ENCODE data around the gene RFWD3.
A peak's percentile ranks its signal among the peaks of the same experiment; 100 is the strongest.

RFWD3 gene

DNA sequence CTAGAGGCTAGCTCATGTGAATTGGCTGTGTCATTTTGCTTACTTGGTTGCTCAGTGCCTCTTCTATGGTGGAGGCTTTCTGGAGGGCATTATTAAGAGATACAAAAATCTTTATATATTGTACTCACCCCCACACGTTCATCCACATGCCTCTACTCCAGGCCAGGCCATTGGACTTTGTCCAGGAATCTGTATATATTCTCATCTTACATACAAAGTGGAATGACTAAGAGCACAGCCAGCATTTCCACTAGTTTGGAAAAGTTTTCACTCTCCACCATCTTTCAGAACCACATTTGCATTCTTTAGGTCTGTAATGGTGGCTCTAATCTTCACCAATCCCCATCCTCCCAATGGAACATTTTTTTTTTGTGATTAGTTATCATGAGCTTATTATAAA lies 55.0 kb downstream of the RFWD3 start:
- Histone ChIP-seq H3K36me3 (ENCODE audit: control insufficient read depth, insufficient read depth, low read length) (no peaks in the 10 kb centered on the region), H3K4me3 (replicated peaks; ENCODE audit: low read depth, low read length) (no peak overlapping the region), H3K27me3 (replicated peaks; ENCODE audit: control insufficient read depth, insufficient read depth, low read length) (no peaks in the 10 kb centered on the region)
- TF ChIP-seq, protein P1, sequence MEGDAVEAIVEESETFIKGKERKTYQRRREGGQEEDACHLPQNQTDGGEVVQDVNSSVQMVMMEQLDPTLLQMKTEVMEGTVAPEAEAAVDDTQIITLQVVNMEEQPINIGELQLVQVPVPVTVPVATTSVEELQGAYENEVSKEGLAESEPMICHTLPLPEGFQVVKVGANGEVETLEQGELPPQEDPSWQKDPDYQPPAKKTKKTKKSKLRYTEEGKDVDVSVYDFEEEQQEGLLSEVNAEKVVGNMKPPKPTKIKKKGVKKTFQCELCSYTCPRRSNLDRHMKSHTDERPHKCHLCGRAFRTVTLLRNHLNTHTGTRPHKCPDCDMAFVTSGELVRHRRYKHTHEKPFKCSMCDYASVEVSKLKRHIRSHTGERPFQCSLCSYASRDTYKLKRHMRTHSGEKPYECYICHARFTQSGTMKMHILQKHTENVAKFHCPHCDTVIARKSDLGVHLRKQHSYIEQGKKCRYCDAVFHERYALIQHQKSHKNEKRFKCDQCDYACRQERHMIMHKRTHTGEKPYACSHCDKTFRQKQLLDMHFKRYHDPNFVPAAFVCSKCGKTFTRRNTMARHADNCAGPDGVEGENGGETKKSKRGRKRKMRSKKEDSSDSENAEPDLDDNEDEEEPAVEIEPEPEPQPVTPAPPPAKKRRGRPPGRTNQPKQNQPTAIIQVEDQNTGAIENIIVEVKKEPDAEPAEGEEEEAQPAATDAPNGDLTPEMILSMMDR (IDR thresholded peaks at IDR 0.05; ENCODE audit: insufficient read depth, low read length, poor library complexity, severe bottlenecking) = no peak
- DNase-seq (ENCODE audit: extremely low read depth, insufficient read length) = no peak

DNA sequence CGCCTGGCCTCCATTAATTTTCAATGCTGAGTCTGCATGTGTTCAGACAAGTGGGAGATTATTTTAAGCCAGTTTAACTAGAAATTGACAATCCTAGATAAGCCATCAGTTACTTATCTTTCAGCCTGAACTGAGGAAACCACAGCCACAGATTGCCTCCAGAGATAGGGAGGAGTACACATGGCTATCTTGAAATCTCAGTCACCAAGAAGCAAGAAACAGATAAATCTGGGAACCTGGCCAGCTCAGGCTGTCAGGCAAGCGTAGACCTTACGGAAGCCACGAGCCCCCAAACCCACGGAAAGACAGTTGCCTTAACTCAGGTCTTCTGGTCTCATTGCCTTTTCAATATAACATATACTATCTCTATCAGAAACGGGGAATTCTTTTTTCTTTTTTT lies 57.7 kb downstream of the RFWD3 start:
- no peak for DNase-seq (ENCODE audit: extremely low read depth, insufficient read length)

DNA sequence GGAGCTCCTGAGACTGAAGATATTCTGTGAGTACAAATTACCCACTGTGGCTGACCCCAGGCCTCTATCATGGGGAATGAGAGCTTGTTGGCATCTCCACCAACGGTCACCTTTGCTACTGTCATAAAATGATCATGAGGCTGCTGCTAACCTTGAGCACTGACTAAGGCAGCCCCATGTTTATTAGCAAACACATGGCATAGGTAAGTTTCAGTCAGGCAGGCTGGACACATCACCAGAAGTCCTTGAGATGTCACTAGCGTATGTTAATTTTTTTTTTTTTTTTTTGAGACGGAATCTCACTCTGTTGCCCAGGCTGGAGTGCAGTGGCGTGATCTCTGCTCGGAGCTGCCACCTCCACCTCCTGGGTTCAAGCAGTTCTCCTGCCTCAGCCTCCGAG lies 58.3 kb downstream of the RFWD3 start:
- Histone ChIP-seq H3K36me3 (ENCODE audit: control insufficient read depth, insufficient read depth, low read length) (no peaks in the 10 kb centered on the region), H3K27me3 (replicated peaks; ENCODE audit: control insufficient read depth, insufficient read depth, low read length) (no peaks in the 10 kb centered on the region), H3K4me3 (replicated peaks; ENCODE audit: low read depth, low read length) (no peak overlapping the region)
- DNase-seq (ENCODE audit: extremely low read depth, insufficient read length) = no peak
- TF ChIP-seq, protein P1 (IDR thresholded peaks at IDR 0.05; ENCODE audit: insufficient read depth, low read length, poor library complexity, severe bottlenecking) = no peak

More for the DNA sequence above, 57.7 kb downstream of the RFWD3 start:
- Histone ChIP-seq H3K4me3 (replicated peaks; ENCODE audit: low read depth, low read length) (no peak overlapping the region), H3K36me3 (ENCODE audit: control insufficient read depth, insufficient read depth, low read length) (no peaks in the 10 kb centered on the region), H3K27me3 (replicated peaks; ENCODE audit: control insufficient read depth, insufficient read depth, low read length) (no peaks in the 10 kb centered on the region)
- TF ChIP-seq, protein P1 (IDR thresholded peaks at IDR 0.05; ENCODE audit: insufficient read depth, low read length, poor library complexity, severe bottlenecking) = no peak

DNA sequence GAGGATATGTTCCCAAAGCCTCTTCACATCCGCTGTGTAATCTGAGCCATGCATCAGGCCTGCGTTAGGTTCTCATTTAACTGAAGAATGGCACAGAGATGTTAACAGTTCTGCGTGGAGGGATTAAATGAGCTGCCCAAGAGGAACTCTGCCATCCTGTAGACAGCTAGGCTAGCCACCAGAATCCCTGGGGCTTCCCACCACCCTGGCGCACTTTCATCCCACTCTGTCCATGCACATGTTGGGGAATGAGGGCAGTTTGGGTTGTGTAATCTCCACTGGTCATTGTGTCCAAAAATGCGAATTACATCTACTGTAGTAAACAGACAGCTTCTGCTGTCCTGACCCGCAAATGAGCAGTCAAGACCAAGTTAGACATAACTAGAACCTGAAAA lies 58.7 kb downstream of the RFWD3 start:
- Histone ChIP-seq H3K36me3 (ENCODE audit: control insufficient read depth, insufficient read depth, low read length) (no peaks in the 10 kb centered on the region), H3K27me3 (replicated peaks; ENCODE audit: control insufficient read depth, insufficient read depth, low read length) (no peaks in the 10 kb centered on the region), H3K4me3 (replicated peaks; ENCODE audit: low read depth, low read length) (no peak overlapping the region)
- DNase-seq (ENCODE audit: extremely low read depth, insufficient read length) = no peak
- TF ChIP-seq, protein P1 (IDR thresholded peaks at IDR 0.05; ENCODE audit: insufficient read depth, low read length, poor library complexity, severe bottlenecking) = no peak

DNA sequence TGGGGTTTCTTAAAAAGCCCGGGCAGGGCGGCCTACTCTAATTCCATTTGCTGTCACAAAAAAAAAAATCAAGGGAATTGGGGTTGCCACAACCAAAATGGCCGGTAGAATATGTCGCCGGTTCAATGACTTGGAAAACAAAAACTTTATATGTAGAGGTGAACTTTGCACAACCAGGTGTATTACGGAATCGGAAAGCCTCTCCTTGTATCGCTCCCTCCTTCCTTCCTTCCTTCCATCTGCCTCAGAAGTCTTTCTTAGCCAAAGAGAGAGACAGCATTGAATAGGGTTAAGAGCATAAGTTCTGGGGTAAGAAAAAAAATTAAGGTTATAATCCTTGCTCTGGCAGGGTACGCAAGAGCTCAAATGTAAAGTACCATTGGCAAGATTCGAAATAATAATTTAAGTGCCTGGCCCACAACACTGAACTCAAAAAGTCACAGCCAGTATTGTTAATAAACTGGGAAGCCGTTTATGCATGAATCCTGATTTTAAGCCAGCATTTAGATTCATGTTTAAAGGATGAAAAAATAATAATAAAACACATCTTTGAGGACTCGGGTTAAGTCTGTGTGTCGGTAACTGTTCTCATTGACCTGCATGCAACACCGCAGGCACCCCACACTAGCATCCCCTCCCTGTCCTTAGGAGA lies 59.2 kb downstream of the RFWD3 start:
- Histone ChIP-seq H3K36me3 (ENCODE audit: control insufficient read depth, insufficient read depth, low read length) (no peaks in the 10 kb centered on the region), H3K4me3 (replicated peaks; ENCODE audit: low read depth, low read length) (peak overlapping the region; percentile 98), H3K27me3 (replicated peaks; ENCODE audit: control insufficient read depth, insufficient read depth, low read length) (no peaks in the 10 kb centered on the region)
- no peak for DNase-seq (ENCODE audit: extremely low read depth, insufficient read length)
- TF ChIP-seq, protein P1 (IDR thresholded peaks at IDR 0.05; ENCODE audit: insufficient read depth, low read length, poor library complexity, severe bottlenecking) = no peak

Data from GM06990 (cell line).